GM12864 (cell line): ENCODE data around the gene PEAK1.

Experiments
- DNase-seq: peaks from one replicate; pipeline ENCODE4 v3.0.0-alpha.2; 2011; ENCODE audit warnings: low read depth
- H3K4me3 ChIP-seq: 2 replicates; pipeline ENCODE4 v1.5.1; 2011; ENCODE audit warnings: mild to moderate bottlenecking, low read depth, low read length, control low read depth
- CTCF ChIP-seq: IDR thresholded peaks from 2 replicates; pipeline ENCODE4 v1.5.1; 2011; ENCODE audit warnings: low read depth, mild to moderate bottlenecking, moderate library complexity, low read length, control low read depth, inconsistent platforms; ENCODE audit errors: missing control alignments

The PEAK1 gene

GRCh38 chr15:77118882-77119321 lies 301.0 kb downstream of the PEAK1 start:
- no peak overlapping the region for H3K4me3 ChIP-seq
- TF ChIP-seq CTCF, result peak; percentile 71
- peak; percentile 38 for DNase-seq

GRCh38 chr15:77115179-77115578 lies 304.7 kb downstream of the PEAK1 start:
- H3K4me3 ChIP-seq, result no peak overlapping the region
- no peak for TF ChIP-seq CTCF
- no peak for DNase-seq

GRCh38 chr15:77112838-77113504 lies 306.9 kb downstream of the PEAK1 start:
- peak; percentile 11 for TF ChIP-seq CTCF
- H3K4me3 ChIP-seq, result no peak overlapping the region
- DNase-seq, result no peak

- no peak for TF ChIP-seq CTCF
- no peak overlapping the region for H3K4me3 ChIP-seq
- no peak for DNase-seq
These were observed 308.1 kb downstream of the PEAK1 start for GRCh38 chr15:77111789-77112188.

GRCh38 chr15:77107531-77108355 lies 312.2 kb downstream of the PEAK1 start:
- TF ChIP-seq CTCF, result peak; percentile 72
- DNase-seq, result no peak
- H3K4me3 ChIP-seq, result no peak overlapping the region

GRCh38 chr15:77107068-77107467 lies 312.8 kb downstream of the PEAK1 start:
- no peak for DNase-seq
- no peak for TF ChIP-seq CTCF
- no peak overlapping the region for H3K4me3 ChIP-seq
